Measurements from ENCODE around the gene BPIFB2. TPM values are rescaled to one million over a fixed set of nuclear protein-coding genes. Genes with fewer than 3 reads are reported as not detected.

The BPIFB2 gene
- polyA plus RNA-seq (not detected in 3 replicates), polyA minus RNA-seq (2.0 TPM in 1 of 3 replicates, not detected in the others)
- not detected for polyA plus RNA-seq (2011; ENCODE audit: low read depth)
- polyA plus RNA-seq (2011; cell fraction: cytosol; rRNA removed), result not detected in 2 replicates
- not detected in 2 replicates for polyA plus RNA-seq (2011; cell fraction: nucleus; rRNA removed)
- not detected in 2 replicates for polyA plus RNA-seq (2012; ENCODE audit: low replicate concordance)
- not detected for polyA minus RNA-seq (2011; cell fraction: cytosol; rRNA and poly(A)+ RNA removed)
- not detected in 2 replicates for polyA minus RNA-seq (2011; cell fraction: nucleus; rRNA and poly(A)+ RNA removed)

- H3K36me3 ChIP-seq (ENCODE audit: control insufficient read depth in 2 of 2, extremely low read depth in 1 of 2, insufficient read depth in 2 of 2, low read length in 2 of 2), result no peaks in the 10 kb centered on the region
- H3K4me2 ChIP-seq (ENCODE audit: control insufficient read depth, extremely low read depth, insufficient read depth, low read depth, low read length), result no peak within 1 kb of the TSS
- DNase-seq (ENCODE audit: low read depth, low spot score) (no peak), FAIRE-seq (no peak)
- no peak for TF ChIP-seq CTCF (optimal IDR thresholded peaks at IDR 0.05 in 1 of 3, IDR thresholded peaks at IDR 0.05 in 1 of 3, conservative IDR thresholded peaks at IDR 0.05 in 1 of 3; ENCODE audit: extremely low read depth in 1 of 3, insufficient read depth in 2 of 3, low read length in 3 of 3)
- no peak for TF ChIP-seq EZH2 (IDR thresholded peaks at IDR 0.05; ENCODE audit: low read length)
- H3K4me3 ChIP-seq (ENCODE audit: control insufficient read depth in 2 of 3, extremely low read depth in 1 of 3, insufficient read depth in 2 of 3, low read depth in 1 of 3, low read length in 3 of 3), result no peak within 1 kb of the TSS
- no peaks in the 10 kb centered on the region for H3K9me1 ChIP-seq (ENCODE audit: control insufficient read depth, extremely low read depth, insufficient read depth, low read length)
- peaks cover 3% of the 10 kb centered on the region for H3K27me3 ChIP-seq (ENCODE audit: control insufficient read depth, extremely low read depth, insufficient read depth, low read length)
- no peak within 1 kb of the TSS for H2AFZ ChIP-seq (ENCODE audit: control insufficient read depth, low read length)
- H3K9ac ChIP-seq (ENCODE audit: control insufficient read depth, extremely low read depth, insufficient read depth, low read length), result no peak within 1 kb of the TSS
- dilution Hi-C loops (cut with MboI; ENCODE audit: extremely low pct_ligation_motif_present, low sequenced_read_pairs), result no loop called here
- no peaks in the 10 kb centered on the region for H3K9me3 ChIP-seq (ENCODE audit: control insufficient read depth, low read depth, low read length)
- no peaks in the 10 kb centered on the region for H4K20me1 ChIP-seq (ENCODE audit: control insufficient read depth, extremely low read depth, insufficient read depth, low read length)
- no peak within 1 kb of the TSS for H3K27ac ChIP-seq (ENCODE audit: control insufficient read depth, insufficient read depth, low read length)
- H3K4me1 ChIP-seq (ENCODE audit: control insufficient read depth, extremely low read depth, insufficient read depth, low read length), result no peaks in the 10 kb centered on the region
- H3K79me2 ChIP-seq (ENCODE audit: control insufficient read depth, insufficient read depth, low read length), result no peaks in the 10 kb centered on the region
Measured at GRCh38 chr20:33007376-33008335, at the start of gene BPIFB2. BPIFB2 (plus strand) TSS chr20:33007704; CDS start chr20:33008575, 871 bp downstream.

- Histone ChIP-seq H4K20me1 (ENCODE audit: control insufficient read depth, extremely low read depth, insufficient read depth, low read length) (no peaks in the 10 kb centered on the region), H3K4me1 (ENCODE audit: control insufficient read depth, extremely low read depth, insufficient read depth, low read length) (no peaks in the 10 kb centered on the region), H3K4me3 (ENCODE audit: control insufficient read depth in 2 of 3, extremely low read depth in 1 of 3, insufficient read depth in 2 of 3, low read depth in 1 of 3, low read length in 3 of 3) (no peak overlapping the region), H3K79me2 (ENCODE audit: control insufficient read depth, insufficient read depth, low read length) (no peaks in the 10 kb centered on the region), H3K9me3 (ENCODE audit: control insufficient read depth, low read depth, low read length) (no peaks in the 10 kb centered on the region), H3K27ac (ENCODE audit: control insufficient read depth, insufficient read depth, low read length) (no peak overlapping the region), H3K27me3 (ENCODE audit: control insufficient read depth, extremely low read depth, insufficient read depth, low read length) (no peaks in the 10 kb centered on the region), H3K9ac (ENCODE audit: control insufficient read depth, extremely low read depth, insufficient read depth, low read length) (no peak overlapping the region), H2AFZ (ENCODE audit: control insufficient read depth, low read length) (no peak overlapping the region), H3K36me3 (ENCODE audit: control insufficient read depth in 2 of 2, extremely low read depth in 1 of 2, insufficient read depth in 2 of 2, low read length in 2 of 2) (no peaks in the 10 kb centered on the region), H3K4me2 (ENCODE audit: control insufficient read depth, extremely low read depth, insufficient read depth, low read depth, low read length) (no peak overlapping the region), H3K9me1 (ENCODE audit: control insufficient read depth, extremely low read depth, insufficient read depth, low read length) (no peaks in the 10 kb centered on the region)
- FAIRE-seq (no peak), DNase-seq (ENCODE audit: low read depth, low spot score) (no peak)
- dilution Hi-C loops (cut with MboI; ENCODE audit: extremely low pct_ligation_motif_present, low sequenced_read_pairs), result no loop called here
- TF ChIP-seq EZH2 (IDR thresholded peaks at IDR 0.05; ENCODE audit: low read length) (no peak), CTCF (optimal IDR thresholded peaks at IDR 0.05 in 1 of 3, IDR thresholded peaks at IDR 0.05 in 1 of 3, conservative IDR thresholded peaks at IDR 0.05 in 1 of 3; ENCODE audit: extremely low read depth in 1 of 3, insufficient read depth in 2 of 3, low read length in 3 of 3) (no peak)
Measured at GRCh38 chr20:32958574-32958973, 48.9 kb upstream of the BPIFB2 start.

Measured in keratinocyte (primary cell).